Measurements from ENCODE around the gene EMP2.

- TF ChIP-seq, protein P1, sequence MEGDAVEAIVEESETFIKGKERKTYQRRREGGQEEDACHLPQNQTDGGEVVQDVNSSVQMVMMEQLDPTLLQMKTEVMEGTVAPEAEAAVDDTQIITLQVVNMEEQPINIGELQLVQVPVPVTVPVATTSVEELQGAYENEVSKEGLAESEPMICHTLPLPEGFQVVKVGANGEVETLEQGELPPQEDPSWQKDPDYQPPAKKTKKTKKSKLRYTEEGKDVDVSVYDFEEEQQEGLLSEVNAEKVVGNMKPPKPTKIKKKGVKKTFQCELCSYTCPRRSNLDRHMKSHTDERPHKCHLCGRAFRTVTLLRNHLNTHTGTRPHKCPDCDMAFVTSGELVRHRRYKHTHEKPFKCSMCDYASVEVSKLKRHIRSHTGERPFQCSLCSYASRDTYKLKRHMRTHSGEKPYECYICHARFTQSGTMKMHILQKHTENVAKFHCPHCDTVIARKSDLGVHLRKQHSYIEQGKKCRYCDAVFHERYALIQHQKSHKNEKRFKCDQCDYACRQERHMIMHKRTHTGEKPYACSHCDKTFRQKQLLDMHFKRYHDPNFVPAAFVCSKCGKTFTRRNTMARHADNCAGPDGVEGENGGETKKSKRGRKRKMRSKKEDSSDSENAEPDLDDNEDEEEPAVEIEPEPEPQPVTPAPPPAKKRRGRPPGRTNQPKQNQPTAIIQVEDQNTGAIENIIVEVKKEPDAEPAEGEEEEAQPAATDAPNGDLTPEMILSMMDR (conservative IDR thresholded peaks at IDR 0.05; ENCODE audit: low read depth, low read length): no peak
- no peak for TF ChIP-seq MAFK (IDR thresholded peaks at IDR 0.05; ENCODE audit: low read depth, low read length)
- no peak for TF ChIP-seq MXI1 (IDR thresholded peaks at IDR 0.05; ENCODE audit: borderline replicate concordance, low read depth, low read length)
- no peak for TF ChIP-seq CHD1 (IDR thresholded peaks at IDR 0.05; ENCODE audit: low read depth, low read length)
- TF ChIP-seq POLR2A (IDR thresholded peaks at IDR 0.05; ENCODE audit: low read depth, low read length): no peak
- no peak for TF ChIP-seq CEBPB (IDR thresholded peaks at IDR 0.05; ENCODE audit: low read depth, low read length)
- no peak for TF ChIP-seq RFX5 (IDR thresholded peaks at IDR 0.05; ENCODE audit: low read depth, low read length)
- TF ChIP-seq, protein P2, sequence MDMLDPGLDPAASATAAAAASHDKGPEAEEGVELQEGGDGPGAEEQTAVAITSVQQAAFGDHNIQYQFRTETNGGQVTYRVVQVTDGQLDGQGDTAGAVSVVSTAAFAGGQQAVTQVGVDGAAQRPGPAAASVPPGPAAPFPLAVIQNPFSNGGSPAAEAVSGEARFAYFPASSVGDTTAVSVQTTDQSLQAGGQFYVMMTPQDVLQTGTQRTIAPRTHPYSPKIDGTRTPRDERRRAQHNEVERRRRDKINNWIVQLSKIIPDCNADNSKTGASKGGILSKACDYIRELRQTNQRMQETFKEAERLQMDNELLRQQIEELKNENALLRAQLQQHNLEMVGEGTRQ (IDR thresholded peaks at IDR 0.05; ENCODE audit: low read depth, low read length): no peak
- no peak for TF ChIP-seq BHLHE40 (IDR thresholded peaks at IDR 0.05; ENCODE audit: low read depth, low read length)
Observed at GRCh38 chr16:10617662-10618420, 37.4 kb upstream of the EMP2 start.
